Activated CD8-positive, alpha-beta T cell treated with anti-CD3 and anti-CD28 coated beads for 36 hours (primary cell): ENCODE data around the gene TMEM234. TPM values are rescaled to one million over a fixed set of nuclear protein-coding genes. Genes with fewer than 3 reads are reported as not detected.

ENCODE experiments used
- ATAC-seq: fragments of 200-7000 bp; cut with Tn5 transposase; one replicate; pipeline ENCODE4 v1.10.0; 2021; ENCODE audit warnings: mild to moderate bottlenecking, moderate library complexity
- CTCF ChIA-PET: fragments of 350-600 bp; sonication (Branson Sonifier 250); formaldehyde crosslinking; loops from one replicate; lab custom pipeline; 2021; ENCODE audit warnings: antibody characterized with exemption; lab: Charles Lee
- POLR2A ChIA-PET: fragments of 350-600 bp; sonication (Branson Sonifier 250); formaldehyde crosslinking; loops from one replicate; lab custom pipeline; 2021; ENCODE audit warnings: antibody characterized with exemption; lab: Charles Lee
- DNase-seq: peaks from one replicate; pipeline ENCODE4 v3.0.0-alpha.2; 2020
- H3K27ac Mint-ChIP-seq: one replicate; pipeline ENCODE4 v1.8.0; 2021; ENCODE audit warnings: mild to moderate bottlenecking, mixed read lengths
- H3K27me3 Mint-ChIP-seq: one replicate; pipeline ENCODE4 v1.8.0; 2021; ENCODE audit warnings: mixed read lengths
- H3K36me3 Mint-ChIP-seq: one replicate; pipeline ENCODE4 v1.8.0; 2021; ENCODE audit warnings: low read depth, mixed read lengths
- H3K4me1 Mint-ChIP-seq: one replicate; pipeline ENCODE4 v1.8.0; 2021; ENCODE audit warnings: low read depth, mixed read lengths
- H3K4me3 Mint-ChIP-seq: one replicate; pipeline ENCODE4 v1.8.0; 2021; ENCODE audit warnings: mild to moderate bottlenecking, moderate library complexity, mixed read lengths
- H3K9me3 Mint-ChIP-seq: one replicate; pipeline ENCODE4 v1.8.0; 2021; ENCODE audit warnings: mixed read lengths
- intact Hi-C: fragments of 100-400 bp; cut with micrococcal nuclease; formaldehyde crosslinking; loops from one replicate; pipeline ENCODE4 v1.10.0; 2022
- total RNA-seq, 2 experiments: library from RNA; stranded (reverse); gene quantifications; one replicate each; pipeline ENCODE4 v1.2.3, GENCODE V29; 2021
- TF ChIP-seq, protein P1 (sequence below): fragments of 200-600 bp; IDR thresholded peaks from one replicate; pipeline ENCODE4 v1.8.0; 2022; ENCODE audit warnings: antibody characterized with exemption, mild to moderate bottlenecking

TMEM234 gene
- total RNA-seq, 2 experiments from 2014 or later, result 6.9 to 7.7 TPM

DNA sequence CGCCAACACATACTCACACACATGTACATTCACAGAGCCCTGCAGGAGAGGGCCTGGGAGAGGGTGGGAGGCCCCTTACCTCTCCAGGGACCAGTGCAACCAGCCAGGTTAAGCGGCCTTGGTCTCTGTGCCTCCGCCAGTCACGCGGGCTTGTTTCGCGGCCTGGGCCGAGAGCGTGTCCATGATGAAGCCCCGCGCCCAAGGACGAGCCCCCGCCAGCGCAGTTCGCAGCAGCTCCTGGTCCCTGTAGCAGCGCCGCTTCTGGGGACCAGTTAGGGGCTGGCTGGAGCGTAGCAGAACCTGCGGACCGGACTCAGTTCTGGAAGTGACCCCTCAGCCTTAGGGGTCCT, 17.6 kb upstream of the TMEM234 start:
- TF ChIP-seq, protein P1, sequence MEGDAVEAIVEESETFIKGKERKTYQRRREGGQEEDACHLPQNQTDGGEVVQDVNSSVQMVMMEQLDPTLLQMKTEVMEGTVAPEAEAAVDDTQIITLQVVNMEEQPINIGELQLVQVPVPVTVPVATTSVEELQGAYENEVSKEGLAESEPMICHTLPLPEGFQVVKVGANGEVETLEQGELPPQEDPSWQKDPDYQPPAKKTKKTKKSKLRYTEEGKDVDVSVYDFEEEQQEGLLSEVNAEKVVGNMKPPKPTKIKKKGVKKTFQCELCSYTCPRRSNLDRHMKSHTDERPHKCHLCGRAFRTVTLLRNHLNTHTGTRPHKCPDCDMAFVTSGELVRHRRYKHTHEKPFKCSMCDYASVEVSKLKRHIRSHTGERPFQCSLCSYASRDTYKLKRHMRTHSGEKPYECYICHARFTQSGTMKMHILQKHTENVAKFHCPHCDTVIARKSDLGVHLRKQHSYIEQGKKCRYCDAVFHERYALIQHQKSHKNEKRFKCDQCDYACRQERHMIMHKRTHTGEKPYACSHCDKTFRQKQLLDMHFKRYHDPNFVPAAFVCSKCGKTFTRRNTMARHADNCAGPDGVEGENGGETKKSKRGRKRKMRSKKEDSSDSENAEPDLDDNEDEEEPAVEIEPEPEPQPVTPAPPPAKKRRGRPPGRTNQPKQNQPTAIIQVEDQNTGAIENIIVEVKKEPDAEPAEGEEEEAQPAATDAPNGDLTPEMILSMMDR, result no peak
- H3K4me3 Mint-ChIP-seq, result peak overlapping the region; percentile 80
- ChIA-PET POLR2A (interaction anchor here (0.6 to 5.4 kb wide), 14 partner anchors 8 to 305 kb away, joined by 3 to 84 read pairs (median 4); partner anchors contain the start of genes IQCC, LCK and MARCKSL1), CTCF (interaction anchor here (1.1 to 4.3 kb wide), 6 partner anchors 8 to 161 kb away, joined by 5 to 56 read pairs (median 11); partner anchors contain the start of genes FAM167B, LCK and MARCKSL1)
- ATAC-seq, result no peak
- H3K36me3 Mint-ChIP-seq, result peaks cover 2% of the 10 kb centered on the region
- H3K4me1 Mint-ChIP-seq, result peaks cover 17% of the 10 kb centered on the region
- intact Hi-C loops, result no loop called here
- DNase-seq, result no peak
- H3K9me3 Mint-ChIP-seq, result no peaks in the 10 kb centered on the region
- H3K27ac Mint-ChIP-seq, result no peak overlapping the region
- no peaks in the 10 kb centered on the region for H3K27me3 Mint-ChIP-seq

DNA sequence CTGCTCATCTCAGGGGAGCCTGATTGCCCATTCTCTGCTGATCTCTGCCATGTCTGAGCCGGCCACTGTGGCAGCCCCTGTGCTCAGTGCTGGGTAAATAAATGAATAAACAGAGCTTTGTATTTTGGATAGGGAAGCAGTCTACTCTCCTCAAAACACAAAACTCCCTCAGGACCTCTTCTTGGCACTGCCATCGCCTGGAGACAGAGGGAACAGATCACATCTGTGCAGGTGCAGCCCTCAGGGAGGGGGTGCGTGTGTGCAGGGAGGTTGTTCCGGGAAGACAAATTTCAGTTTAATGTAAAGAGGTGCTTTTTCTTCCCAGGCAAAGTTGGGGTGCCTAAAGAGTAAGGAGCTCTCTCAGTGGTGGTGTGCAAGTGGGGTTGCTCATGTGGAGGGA, 17.2 kb upstream of the TMEM234 start:
- peaks cover 17% of the 10 kb centered on the region for H3K4me1 Mint-ChIP-seq
- peak overlapping the region; percentile 80 for H3K4me3 Mint-ChIP-seq
- ATAC-seq, result no peak
- H3K27ac Mint-ChIP-seq, result no peak overlapping the region
- peaks cover 2% of the 10 kb centered on the region for H3K36me3 Mint-ChIP-seq
- no peaks in the 10 kb centered on the region for H3K9me3 Mint-ChIP-seq
- no peak for DNase-seq
- TF ChIP-seq, protein P1, result no peak
- no peaks in the 10 kb centered on the region for H3K27me3 Mint-ChIP-seq
- ChIA-PET POLR2A (interaction anchor here (0.6 to 5.4 kb wide), 11 partner anchors 8 to 305 kb away, joined by 3 to 84 read pairs (median 4); partner anchors contain the start of genes LCK and MARCKSL1), CTCF (interaction anchor here (3.3 to 4.3 kb wide), 3 partner anchors 11 to 24 kb away, joined by 14 to 56 read pairs (median 28); partner anchors contain the start of genes FAM167B and LCK)
- intact Hi-C loops, result no loop called here

DNA sequence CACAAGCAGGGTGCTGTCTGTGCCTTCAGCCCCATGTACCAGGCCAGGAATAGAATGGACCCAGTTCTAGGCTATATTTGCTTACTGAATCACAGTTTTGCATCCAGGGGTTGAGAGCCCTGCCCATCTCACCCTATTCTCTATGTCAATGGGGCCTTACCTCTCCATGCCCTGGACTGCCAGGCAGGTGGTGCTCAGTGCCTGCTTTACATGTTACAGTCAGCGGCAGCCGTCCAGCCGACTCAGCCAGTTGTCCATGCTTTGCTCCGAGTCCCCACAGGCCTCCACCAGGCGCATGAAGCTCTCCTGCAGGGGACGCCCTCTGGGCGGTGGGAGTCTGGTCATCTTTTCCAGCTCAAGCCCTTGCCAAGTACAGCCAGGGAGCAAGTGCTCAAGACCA, 12.6 kb upstream of the TMEM234 start:
- no peaks in the 10 kb centered on the region for H3K27me3 Mint-ChIP-seq
- POLR2A ChIA-PET, result no interaction called here
- H3K36me3 Mint-ChIP-seq, result peaks cover 6% of the 10 kb centered on the region
- ATAC-seq, result no peak
- CTCF ChIA-PET, result interaction anchor here (0.8 to 1.2 kb wide), 3 partner anchors 15 to 101 kb away, joined by 3 to 4 read pairs (median 3); partner anchors contain the start of gene MARCKSL1
- DNase-seq, result no peak
- H3K4me1 Mint-ChIP-seq, result no peaks in the 10 kb centered on the region
- TF ChIP-seq, protein P1, result no peak
- intact Hi-C loops, result no loop called here
- H3K27ac Mint-ChIP-seq, result no peak overlapping the region
- H3K9me3 Mint-ChIP-seq, result no peaks in the 10 kb centered on the region
- H3K4me3 Mint-ChIP-seq, result no peak overlapping the region

DNA sequence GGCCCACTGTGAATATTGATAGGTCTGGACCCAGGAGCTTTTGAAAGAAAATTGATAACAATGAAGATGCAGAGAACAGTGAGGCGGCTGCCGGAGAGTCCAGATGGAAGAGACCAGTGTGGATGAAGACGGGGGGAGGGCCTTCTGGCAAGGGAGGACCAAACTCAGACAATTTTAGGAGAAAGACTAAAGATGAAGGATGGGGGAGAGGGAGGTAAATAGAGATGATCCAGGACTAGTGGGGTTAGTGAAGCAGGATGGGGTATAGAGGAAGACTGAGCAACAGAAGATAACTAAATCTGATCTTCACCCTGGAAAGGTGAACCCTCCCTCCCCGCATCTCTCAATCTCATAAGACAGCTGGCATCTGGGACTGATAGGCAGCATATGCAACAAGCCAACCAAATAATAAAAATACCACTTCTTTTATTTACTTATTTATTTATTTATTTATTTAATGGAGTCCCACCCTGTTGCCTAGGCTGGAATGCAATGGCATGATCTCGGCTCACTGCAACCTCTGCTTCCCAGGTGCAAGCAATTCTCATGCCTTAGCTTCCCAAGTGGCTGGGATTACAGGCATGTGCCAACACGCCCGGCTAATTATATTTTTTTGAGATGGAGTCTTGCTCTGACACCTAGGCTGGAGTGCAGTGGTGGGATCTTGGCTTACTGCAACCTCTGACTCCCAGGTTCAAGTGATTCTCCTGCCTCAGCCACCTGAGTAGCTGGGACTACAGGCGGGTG, 10.6 kb upstream of the TMEM234 start:
- CTCF ChIA-PET, result interaction anchor here (1.6 to 1.8 kb wide), 2 partner anchors 8 to 15 kb away, joined by 6 to 8 read pairs; partner anchors contain the start of gene FAM167B
- TF ChIP-seq, protein P1, result no peak
- no peak overlapping the region for H3K27ac Mint-ChIP-seq
- POLR2A ChIA-PET, result interaction anchor here (1.1 to 1.4 kb wide), 3 partner anchors 10 to 22 kb away, joined by 3 to 4 read pairs (median 4); no protein-coding TSS in a partner anchor
- H3K36me3 Mint-ChIP-seq, result peaks cover 20% of the 10 kb centered on the region
- no peaks in the 10 kb centered on the region for H3K27me3 Mint-ChIP-seq
- DNase-seq, result no peak
- no peaks in the 10 kb centered on the region for H3K9me3 Mint-ChIP-seq
- no peaks in the 10 kb centered on the region for H3K4me1 Mint-ChIP-seq
- ATAC-seq, result no peak
- no peak overlapping the region for H3K4me3 Mint-ChIP-seq
- intact Hi-C loops, result no loop called here
